NCI-H1436 treated with DMSO at 0.1 percent for 48 hours (cell line): Measurements from ENCODE around the gene ALKBH5.
"Not testable (repeated sequence)": the region's sequence is repeated elsewhere in the genome, so short reads cannot be mapped to it uniquely, and the experiment has no call there.

Source experiments
- DNase-seq: peaks from one replicate; lab custom pipeline; 2025; lab: John Stamatoyannopoulos, UW

ALKBH5 gene

DNA sequence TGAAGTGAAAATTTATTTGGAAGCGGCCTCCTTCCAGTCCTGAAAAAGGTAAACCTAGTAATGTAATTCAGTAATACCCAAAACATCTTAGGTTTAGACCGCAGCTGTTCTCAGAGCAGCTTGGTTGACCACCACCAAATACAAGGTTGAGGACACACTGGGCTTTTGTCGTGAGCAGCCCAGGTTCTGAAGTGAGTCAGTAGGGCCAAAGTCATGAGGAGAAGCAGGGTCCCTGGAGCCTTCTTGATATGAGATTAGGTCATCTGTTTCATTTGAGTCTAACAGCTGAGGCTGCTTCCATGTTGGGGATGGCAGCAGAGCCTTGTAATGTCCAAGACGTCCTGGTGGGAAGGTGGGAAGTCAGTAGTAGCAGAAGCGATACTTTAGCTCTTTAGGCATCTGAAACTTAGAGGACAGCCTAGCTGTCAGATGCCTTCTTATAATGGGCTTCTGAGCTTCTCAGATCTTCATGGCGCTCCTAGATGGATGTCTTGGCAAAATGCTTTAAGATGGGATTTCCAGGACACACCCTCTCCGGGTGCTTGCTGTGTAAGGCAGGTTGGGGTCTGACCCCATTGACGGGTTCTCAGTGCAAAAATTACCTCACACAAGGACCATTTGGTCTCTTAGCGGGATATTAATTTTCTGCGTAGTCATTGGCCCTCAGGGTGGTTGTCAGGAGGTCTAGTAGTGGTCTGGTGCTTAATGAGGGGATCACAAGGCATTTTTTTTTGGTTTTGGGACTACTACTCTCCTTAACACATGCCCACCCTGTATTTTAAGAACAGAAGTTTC is 2.4 kb downstream of the ALKBH5 start:
- DNase-seq = no peak

DNA sequence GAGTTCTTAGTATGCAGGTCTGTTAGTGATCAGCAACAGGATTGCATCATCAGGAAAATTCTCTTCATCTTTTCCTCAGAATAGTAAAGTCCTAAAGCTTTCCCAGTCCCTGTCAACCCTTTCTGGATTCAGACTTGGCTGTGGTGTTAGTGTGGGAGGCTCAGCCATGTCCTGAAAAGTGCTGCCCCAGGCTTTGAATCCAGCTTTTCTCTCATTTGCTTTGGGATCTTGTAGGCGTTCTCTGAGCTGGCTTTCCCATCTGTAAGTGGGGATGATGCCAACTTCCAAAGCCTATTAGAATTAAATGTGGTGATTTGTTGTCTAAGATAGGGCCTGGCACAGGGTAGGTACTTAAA is 3.0 kb downstream of the ALKBH5 start:
- no peak for DNase-seq

- no peak for DNase-seq
Observed at GRCh38 chr17:18187226-18187625, 3.6 kb downstream of the ALKBH5 start.

DNA sequence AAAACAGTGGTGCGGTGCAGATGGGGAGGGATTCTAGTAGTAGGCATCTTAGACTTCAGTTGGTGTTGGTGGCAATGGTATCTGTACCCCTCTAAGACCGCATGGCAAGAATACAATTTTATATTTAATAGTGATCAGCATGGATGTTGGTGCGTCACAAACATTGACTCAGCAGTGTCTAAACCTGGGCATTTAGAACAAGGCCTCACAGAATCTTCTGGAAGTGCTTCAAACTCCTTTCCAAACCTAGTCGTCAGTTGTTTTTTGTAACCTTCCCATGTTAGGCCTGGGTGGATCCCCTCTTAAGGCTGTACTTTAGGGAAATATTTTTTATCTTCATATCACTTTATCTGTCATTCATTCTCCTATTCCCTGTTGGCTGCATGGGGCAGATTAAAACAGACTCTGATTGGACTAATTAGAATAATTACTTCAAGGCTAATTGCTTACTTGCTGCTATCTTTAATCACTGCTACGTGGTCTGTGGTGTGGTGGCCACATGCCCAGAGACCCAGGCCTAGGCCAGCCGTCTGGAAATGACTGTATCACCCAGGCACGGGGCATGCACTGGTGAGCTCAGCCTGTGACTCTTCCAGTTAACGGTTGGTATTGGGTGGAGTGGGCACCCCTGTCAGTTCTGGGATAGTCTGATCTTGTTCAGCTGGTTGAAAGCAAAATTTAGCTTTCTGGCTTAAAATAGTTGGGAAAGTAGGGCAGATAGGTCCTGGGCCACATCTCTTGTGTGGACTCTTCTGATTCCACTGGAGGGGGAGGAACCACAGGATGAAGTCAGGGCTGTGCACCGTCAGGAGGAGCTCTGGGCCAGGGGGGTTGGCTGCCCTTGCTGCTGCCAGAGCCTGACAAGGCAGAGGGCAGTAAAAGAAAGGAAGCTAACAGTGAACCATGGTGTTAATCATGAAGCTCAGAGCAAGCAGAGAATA is 4.5 kb downstream of the ALKBH5 start:
- no peak for DNase-seq

DNA sequence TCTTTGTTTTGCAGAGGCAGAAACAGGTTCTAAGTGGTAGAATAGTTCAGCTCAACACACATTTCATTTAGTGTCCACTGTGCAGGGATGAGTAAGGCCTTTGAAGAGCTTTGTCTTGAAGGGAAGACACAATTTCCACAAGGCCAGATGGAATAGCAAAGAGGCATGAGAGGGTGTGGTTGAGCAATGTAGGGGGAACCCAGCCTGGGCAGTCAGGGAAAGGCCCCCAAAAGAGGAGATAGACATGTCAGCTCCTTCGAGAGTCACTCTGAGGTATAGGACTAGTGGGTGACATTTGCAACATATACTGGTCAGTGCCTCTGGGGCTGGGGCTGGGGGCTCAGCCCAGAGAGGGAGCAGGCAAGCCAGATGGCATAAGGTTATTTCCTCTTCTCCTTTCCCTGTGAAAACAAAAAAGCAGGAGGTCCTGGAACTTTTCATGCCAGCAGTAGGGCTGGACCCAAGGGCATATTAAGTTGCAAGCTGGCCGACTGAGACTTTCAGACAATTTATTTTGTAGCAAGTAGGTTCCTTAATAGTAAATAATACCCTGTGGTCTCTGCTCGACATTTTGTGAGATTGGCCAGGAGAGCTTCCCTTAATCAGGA is 7.1 kb downstream of the ALKBH5 start:
- DNase-seq = no peak

GRCh38 chr17:18191236-18191667 is 7.6 kb downstream of the ALKBH5 start:
- DNase-seq = no peak

GRCh38 chr17:18191967-18192366 is 8.3 kb downstream of the ALKBH5 start:
- no peak for DNase-seq

DNA sequence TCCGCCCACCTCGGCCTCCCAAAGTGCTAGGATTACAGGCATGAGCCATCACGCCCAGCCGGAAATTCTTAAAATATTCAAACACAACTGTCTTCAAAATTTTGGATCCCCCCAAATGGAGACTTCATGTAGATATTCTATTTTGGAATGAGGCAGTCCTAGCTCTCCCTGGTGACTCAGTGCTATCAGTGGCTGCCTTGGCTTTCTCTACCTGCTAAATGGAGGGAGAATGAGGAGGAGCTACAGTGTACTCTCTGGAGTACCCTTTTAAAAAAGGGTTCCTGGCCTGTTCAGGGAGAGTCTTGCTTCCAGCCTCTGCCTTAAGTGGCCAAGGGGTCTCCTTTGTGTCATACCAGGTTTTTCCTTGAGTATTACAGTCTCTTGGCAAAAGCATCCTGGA is 10.8 kb downstream of the ALKBH5 start:
- DNase-seq = no peak

DNA sequence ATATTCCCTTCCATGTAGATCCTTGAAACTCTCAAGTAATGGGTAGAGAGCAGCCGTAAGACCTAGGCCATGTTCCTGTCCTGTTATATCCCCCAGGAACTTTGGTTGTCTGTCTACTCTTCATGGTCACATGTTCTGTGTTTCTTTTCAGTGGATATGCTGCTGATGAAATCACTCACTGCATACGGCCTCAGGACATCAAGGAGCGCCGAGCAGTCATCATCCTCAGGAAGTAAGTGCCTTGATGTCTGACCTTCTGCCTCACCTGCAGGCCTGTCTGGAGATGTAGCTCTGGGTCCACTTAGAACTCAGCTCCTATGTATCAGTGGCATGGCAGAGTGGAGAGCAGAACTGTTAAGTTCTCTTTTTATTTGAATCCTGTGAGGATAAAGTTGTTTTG is 11.2 kb downstream of the ALKBH5 start:
- no peak for DNase-seq

DNA sequence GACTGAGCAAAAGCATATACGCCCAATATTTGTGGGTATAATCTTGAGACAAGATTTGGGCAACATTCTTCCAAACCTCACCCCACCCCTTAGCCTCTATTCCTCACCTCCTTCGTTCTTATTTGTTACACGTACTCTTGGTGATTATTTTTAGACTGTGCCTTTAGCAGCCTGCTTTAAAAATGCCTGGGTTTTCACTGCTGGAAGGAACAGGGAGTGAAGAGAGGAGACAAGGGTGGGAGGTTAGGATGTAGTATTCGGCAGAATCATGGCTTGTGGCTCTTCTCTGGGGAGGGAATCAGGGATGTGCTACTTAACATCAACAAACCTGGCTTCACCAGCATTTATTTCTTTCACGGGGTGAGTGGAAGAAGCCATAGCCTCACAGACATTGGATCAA is 11.6 kb downstream of the ALKBH5 start:
- no peak for DNase-seq

DNA sequence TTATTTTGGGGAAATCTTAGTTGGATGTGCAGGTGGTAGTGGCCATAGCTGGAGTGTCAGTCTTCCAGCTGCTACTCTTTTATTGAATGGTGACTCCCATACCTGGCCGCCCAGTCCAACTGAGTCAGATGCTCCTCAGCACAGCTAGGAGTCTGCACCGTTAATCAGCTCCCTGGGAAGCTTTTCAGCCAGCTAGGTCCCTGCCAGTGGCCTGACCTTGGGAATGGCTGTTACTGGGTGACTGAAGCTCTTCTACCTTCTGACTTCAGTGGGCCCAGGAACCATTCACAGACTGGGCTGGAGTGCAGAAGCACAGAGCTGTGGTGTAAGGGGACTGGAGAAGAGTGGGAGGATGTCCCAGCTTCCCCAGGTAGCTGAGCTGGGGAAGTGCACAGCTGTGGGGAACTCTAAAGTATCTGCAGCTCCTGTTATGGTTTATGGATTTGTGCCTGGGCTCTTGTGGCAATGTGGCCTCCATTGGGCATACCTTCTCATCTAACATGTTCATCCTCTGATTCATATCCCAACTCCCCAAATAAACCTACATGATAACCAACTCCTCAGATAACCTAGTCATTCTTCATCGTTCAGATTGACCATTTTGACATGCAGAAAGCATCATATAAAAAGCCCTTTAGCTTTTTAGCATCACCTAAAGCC is 14.0 kb downstream of the ALKBH5 start:
- no peak for DNase-seq

DNA sequence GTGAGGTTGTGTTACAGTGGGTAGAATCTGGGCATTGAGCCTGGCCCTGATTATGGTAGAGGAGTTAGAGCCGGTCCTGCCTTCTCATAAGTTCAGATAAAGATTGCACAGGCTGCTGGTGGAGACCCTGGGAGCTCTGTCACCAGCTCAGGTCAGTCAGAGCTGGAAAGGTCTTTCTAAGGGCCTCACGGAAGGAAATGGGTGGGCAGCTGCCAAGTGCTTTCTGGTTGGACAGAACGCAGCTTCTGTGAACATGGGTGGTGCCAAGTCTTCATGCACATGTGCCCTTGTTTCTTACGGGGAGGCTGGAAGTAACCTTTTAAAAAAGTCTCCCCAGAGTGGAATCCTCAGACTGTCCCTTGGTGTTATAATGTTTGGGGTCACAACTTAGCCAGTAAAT is 14.9 kb downstream of the ALKBH5 start:
- no peak for DNase-seq

GRCh38 chr17:18201108-18201507 is 17.5 kb downstream of the ALKBH5 start:
- DNase-seq = no peak

DNA sequence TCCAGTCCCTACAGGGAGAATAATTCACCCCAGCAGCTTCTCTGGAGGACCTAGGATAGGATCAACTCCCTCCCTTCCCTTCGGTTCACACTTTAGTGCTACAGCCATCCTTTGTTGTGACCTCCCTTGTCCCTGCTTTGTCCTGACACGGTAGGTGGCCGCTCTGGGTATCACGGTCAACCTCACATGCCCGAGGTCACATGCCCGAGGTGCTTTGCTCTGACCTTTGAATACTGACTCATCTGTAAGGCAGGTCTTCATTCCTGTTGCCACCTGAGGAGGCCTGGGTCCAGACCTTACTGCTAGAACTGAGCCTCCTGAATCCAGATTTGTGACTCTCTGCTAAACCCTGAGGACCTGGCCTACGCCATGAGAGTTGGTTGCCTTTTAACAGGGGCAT is 19.7 kb downstream of the ALKBH5 start:
- DNase-seq = no peak

- DNase-seq = no peak
Observed at GRCh38 chr17:18205861-18206260, 22.2 kb downstream of the ALKBH5 start.

- no peak for DNase-seq
Observed at GRCh38 chr17:18206962-18207361, 23.3 kb downstream of the ALKBH5 start.

DNA sequence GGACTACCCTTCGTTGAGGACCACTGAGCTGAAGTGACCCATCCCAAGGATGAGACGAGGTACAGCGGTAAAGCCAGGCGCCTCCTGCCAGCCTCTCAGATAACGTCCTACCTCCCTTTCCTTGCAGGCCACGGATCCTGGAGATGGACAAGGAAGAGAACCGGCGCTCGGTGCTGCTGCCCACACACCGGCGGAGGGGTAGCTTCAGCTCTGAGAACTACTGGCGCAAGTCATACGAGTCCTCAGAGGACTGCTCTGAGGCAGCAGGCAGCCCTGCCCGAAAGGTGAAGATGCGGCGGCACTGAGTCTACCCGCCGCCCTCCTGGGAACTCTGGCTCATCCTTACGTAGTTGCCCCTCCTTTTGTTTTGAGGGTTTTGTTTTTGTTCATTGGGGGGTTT is 24.5 kb downstream of the ALKBH5 start:
- no peak for DNase-seq

DNA sequence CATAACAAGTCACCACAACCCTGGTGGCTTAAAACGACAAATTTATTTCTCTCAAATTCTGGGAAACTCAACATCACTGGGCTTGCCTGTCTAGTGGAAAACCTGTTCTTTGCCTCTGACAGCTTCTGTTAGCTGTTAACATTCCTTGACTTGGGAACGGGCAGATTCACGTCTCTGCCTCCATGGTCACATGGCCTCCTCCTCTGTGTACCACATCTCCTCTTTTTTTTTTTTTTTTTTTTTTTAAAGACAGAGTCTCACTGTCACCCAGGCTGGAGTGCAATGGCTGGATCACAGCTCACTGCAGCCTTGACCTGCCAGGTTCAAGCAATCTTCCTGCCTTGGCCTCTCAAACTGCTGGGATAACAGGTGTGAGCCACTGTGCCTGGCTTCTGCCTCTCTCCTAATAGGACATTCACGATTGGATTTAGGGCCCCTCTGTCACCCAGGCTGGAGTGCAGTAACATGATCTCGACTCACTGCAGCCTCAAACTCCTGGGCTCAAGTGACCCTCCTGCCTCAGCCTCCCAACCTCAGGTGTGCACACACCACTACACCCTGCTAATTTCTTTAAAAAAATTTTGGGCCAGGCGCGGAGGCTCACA is 30.1 kb downstream of the ALKBH5 start:
- no peak for DNase-seq

GRCh38 chr17:18216906-18217305 is 33.3 kb downstream of the ALKBH5 start:
- not testable (repeated sequence) for DNase-seq

DNA sequence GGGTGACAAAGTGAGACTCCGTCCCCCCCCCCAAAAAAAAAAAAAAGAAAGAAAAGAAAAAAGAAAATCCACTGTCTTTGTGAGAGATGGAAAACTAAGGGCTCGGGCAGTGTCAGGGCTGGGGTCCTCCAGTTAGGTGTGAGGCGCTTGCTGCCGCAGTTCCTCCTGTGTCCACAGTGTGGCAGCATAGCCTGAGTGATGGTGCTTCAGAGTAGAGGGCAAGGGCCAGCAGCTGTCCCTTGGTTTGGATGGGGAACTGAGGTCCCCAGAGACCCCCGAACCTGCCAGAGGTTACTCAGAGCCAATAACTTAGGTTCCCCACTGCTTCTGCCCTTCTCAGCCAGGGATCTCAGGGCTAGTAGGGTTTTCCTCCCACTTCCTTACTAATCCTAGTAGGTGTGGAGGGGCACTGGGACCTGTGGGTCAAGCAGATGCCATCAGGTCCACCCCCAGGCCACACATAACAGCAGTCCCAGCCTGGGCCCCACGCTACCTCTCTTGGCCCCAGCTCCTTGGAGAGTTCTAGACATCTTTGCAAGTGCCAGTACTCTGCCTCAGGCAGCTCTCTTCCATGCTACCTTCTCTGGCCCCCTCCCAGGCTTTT is 33.9 kb downstream of the ALKBH5 start:
- no peak for DNase-seq

DNA sequence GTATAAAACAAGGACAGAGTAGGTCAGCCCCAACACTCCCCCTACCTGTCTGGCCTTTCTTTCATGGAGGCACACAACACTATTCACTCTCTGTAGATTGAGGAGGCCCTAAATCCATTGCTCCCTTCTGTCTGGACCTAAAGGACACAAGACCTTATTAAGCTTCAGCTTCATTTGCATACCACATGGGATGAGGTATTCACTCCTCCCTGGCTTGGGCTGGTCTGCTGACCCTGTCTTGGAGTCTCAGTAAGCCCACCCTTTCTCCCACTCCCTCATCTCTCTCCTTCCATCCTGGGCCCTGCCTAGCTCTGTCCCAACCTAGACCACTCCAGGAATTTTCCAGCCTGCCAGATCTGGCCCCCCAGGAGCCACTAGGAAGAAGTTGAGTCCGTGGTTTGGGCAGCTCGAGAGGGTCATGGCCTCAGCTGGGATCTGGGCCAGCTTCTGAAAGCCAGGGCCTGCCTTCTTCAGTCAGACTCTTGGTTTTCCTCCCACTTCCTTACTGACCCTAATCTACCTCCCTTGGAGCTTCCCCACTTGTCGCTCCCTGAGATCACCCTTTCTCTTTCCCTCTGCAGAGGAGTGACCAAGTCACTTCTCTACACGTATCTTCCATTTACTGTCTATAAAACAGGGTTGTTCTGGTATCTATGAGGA is 35.3 kb downstream of the ALKBH5 start:
- no peak for DNase-seq
